Measurements from ENCODE around the gene ZNF488.

Gene ZNF488

DNA sequence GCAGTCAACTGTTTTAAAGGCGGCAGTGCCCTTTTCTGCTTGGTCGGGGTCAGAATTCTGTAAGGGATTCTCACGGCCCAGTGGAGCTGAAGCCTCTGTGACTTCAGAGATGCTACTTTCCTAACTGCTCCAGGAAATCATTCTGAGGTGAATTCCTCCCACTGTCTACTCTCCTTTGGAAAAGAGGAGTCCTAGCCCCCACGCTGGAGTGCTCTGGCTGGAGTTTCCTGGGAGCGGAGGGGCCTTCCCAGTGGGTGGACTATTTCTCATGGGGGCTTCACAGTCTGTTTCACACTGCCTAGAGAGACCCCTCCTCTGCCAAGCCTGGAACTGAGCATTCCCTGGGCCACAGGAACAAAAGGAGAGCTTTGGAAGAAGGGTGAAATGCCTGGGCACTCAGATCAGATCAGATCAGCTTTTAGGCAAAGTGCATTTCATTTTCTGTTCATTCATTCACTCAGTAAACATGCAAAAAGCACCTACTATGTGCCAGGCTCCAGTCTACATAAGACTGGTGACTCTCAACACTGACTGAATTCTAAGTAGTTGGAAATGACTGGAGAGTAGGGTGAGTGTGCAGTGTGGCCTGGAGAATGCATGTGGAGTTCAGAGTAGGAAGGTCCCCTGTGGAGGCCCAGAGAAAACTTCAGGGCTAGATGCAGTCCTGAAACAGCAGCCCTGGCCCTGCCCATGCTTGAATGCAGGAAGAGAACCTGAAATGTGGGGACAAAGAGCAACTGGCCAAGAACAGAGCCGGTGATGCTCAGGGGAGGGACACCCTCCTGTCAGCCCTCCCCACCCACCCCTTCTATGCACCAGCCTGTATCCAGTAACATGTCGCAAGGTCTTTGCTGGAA, 12.2 kb downstream of the ZNF488 start:
- TF ChIP-seq CTCF (IDR thresholded peaks at IDR 0.05; ENCODE audit: low read depth, low read length): no peak
- in situ Hi-C loops (cut with HindIII; ENCODE audit: low sequenced_read_pairs): no loop called here
- peak; percentile 19 for DNase-seq (ENCODE audit: low read depth, low spot score)
- no peak overlapping the region for H3K4me3 ChIP-seq (ENCODE audit: low read depth, low read length)

DNA sequence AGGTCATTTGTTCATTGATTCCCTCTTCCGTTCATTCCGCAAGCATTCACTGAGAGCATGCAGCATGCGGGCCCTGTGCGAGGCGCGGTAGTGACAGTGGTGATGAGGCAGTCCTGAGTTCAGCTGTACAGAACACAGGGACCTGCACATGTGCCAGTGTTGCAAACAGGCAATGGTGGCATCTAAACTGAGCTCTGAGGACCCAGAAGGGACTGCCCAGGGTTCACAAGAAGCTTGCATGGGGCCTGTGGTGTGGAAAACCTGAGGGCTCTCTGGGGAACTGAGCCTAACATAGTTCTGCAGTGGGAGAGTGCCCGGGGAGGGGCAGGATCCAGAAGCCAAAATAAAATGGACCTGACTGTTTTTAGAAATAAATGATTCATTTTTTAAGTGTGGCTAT, 13.2 kb downstream of the ZNF488 start:
- in situ Hi-C loops (cut with HindIII; ENCODE audit: low sequenced_read_pairs): no loop called here
- DNase-seq (ENCODE audit: low read depth, low spot score): no peak
- no peak for TF ChIP-seq CTCF (IDR thresholded peaks at IDR 0.05; ENCODE audit: low read depth, low read length)
- H3K4me3 ChIP-seq (ENCODE audit: low read depth, low read length): no peak overlapping the region

DNA sequence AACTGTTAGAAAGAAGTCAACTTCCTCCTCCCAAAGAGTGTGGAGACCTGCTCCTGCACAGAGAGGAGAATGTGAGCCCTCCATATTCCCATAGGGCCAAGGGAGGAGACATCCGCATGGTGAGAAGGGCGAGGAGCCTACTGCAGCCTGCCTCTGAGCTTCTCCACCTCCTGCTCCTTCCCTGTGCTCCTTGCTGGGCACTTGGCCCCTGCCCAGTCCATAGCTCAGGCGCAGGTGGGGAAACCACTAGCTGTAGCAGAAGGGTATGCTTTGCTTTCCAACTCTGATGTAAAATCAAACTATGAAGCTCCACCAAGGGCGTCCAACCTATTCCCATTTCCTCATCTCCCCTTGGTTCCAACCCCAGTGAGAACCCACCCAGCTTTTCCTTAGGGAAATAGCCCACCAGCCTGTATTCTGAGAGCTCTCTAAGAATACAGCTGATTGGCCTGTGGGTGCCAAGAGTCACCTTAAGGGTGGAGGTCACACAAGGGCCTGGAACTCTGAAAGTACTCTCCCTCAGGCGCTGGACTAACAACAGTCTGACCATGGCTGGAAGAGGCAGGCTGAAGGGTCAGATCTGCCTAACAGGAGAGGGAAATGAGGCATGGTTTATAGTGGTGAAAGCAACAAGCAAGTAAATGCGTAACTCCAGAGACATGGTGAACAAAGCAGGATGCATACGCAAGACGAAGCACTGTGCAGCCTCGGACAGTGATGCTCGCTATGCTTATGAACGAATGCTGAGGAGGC, 13.9 kb downstream of the ZNF488 start:
- H3K4me3 ChIP-seq (ENCODE audit: low read depth, low read length): no peak overlapping the region
- in situ Hi-C loops (cut with HindIII; ENCODE audit: low sequenced_read_pairs): no loop called here
- no peak for TF ChIP-seq CTCF (IDR thresholded peaks at IDR 0.05; ENCODE audit: low read depth, low read length)
- no peak for DNase-seq (ENCODE audit: low read depth, low spot score)

- in situ Hi-C loops (cut with HindIII; ENCODE audit: low sequenced_read_pairs): no loop called here
- no peak overlapping the region for H3K4me3 ChIP-seq (ENCODE audit: low read depth, low read length)
- no peak for TF ChIP-seq CTCF (IDR thresholded peaks at IDR 0.05; ENCODE audit: low read depth, low read length)
- DNase-seq (ENCODE audit: low read depth, low spot score): no peak
Measured at GRCh38 chr10:47369251-47369894, 14.7 kb downstream of the ZNF488 start.

GRCh38 chr10:47368431-47369180, 15.5 kb downstream of the ZNF488 start:
- in situ Hi-C loops (cut with HindIII; ENCODE audit: low sequenced_read_pairs): no loop called here

More at GRCh38 chr10:47368431-47369180, 15.5 kb downstream of the ZNF488 start:
- DNase-seq (ENCODE audit: low read depth, low spot score): no peak
- TF ChIP-seq CTCF (IDR thresholded peaks at IDR 0.05; ENCODE audit: low read depth, low read length): no peak
- H3K4me3 ChIP-seq (ENCODE audit: low read depth, low read length): no peak overlapping the region

Data from astrocyte of the spinal cord (primary cell).